H9 (cell line): ENCODE measurements around the gene ABCG5. TPM values are rescaled to one million over a fixed set of nuclear protein-coding genes. Genes with fewer than 3 reads are reported as not detected.

ENCODE experiments used
- DNase-seq: peaks from one replicate; pipeline ENCODE4 v3.0.0-alpha.2; 2017
- H2AFZ ChIP-seq: one replicate; pipeline ENCODE4 v1.6.1; 2013; ENCODE audit warnings: mild to moderate bottlenecking, low read length, control low read depth, moderate library complexity
- H2AK5ac ChIP-seq: 2 replicates; pipeline ENCODE4 v1.6.1; 2013; ENCODE audit warnings: low read length, control low read depth, mixed read lengths; ENCODE audit not compliant: insufficient read length
- H2BK120ac ChIP-seq: one replicate; pipeline ENCODE4 v1.6.1; 2013; ENCODE audit warnings: low read depth, mild to moderate bottlenecking, low read length, control low read depth, inconsistent platforms; ENCODE audit not compliant: poor library complexity, severe bottlenecking
- H2BK12ac ChIP-seq: 2 replicates; pipeline ENCODE4 v1.6.1; 2013; ENCODE audit warnings: low read length, control low read depth, mixed read lengths, low read depth; ENCODE audit not compliant: insufficient read length
- H2BK15ac ChIP-seq: 2 replicates; pipeline ENCODE4 v1.6.1; 2013; ENCODE audit warnings: low read depth, low read length, control low read depth
- H2BK20ac ChIP-seq: one replicate; pipeline ENCODE4 v1.6.1; 2013; ENCODE audit warnings: low read depth, mild to moderate bottlenecking, low read length, control low read depth, inconsistent platforms; ENCODE audit not compliant: poor library complexity, severe bottlenecking
- H2BK5ac ChIP-seq: 2 replicates; pipeline ENCODE4 v1.6.1; 2013; ENCODE audit warnings: low read length, control low read depth, mixed read lengths; ENCODE audit not compliant: insufficient read length
- H3K14ac ChIP-seq: 2 replicates; pipeline ENCODE4 v1.6.1; 2013; ENCODE audit warnings: low read length, control low read depth; ENCODE audit not compliant: insufficient read depth
- H3K18ac ChIP-seq: 2 replicates; pipeline ENCODE4 v1.6.1; 2013; ENCODE audit warnings: low read depth, mild to moderate bottlenecking, mixed read lengths, low read length, control low read depth; ENCODE audit not compliant: insufficient read length
- H3K23ac ChIP-seq: 2 replicates; pipeline ENCODE4 v1.6.1; 2013; ENCODE audit warnings: low read length, control low read depth, mixed read lengths, low read depth; ENCODE audit not compliant: insufficient read length
- H3K23me2 ChIP-seq: 2 replicates; pipeline ENCODE4 v1.6.1; 2013; ENCODE audit warnings: low read depth, mild to moderate bottlenecking, mixed read lengths, low read length, control low read depth; ENCODE audit not compliant: insufficient read length, poor library complexity, severe bottlenecking
- H3K27ac ChIP-seq: 2 replicates; pipeline ENCODE4 v1.5.1; 2013; ENCODE audit warnings: low read length, control low read depth, mixed read lengths, low read depth; ENCODE audit not compliant: insufficient read length
- H3K27me3 ChIP-seq: 2 replicates; pipeline ENCODE4 v1.6.1; 2013; ENCODE audit warnings: low read length, control low read depth, inconsistent platforms; ENCODE audit not compliant: insufficient read depth
- H3K4ac ChIP-seq: 2 replicates; pipeline ENCODE4 v1.6.1; 2013; ENCODE audit warnings: low read depth, mild to moderate bottlenecking, control low read depth, inconsistent platforms, low read length, moderate library complexity
- H3K4me1 ChIP-seq: 2 replicates; pipeline ENCODE4 v1.6.1; 2013; ENCODE audit warnings: low read length, control low read depth, inconsistent platforms; ENCODE audit not compliant: insufficient read depth
- H3K4me2 ChIP-seq: 2 replicates; pipeline ENCODE4 v1.6.1; 2013; ENCODE audit warnings: low read length, control low read depth, mixed read lengths; ENCODE audit not compliant: insufficient read length, insufficient read depth
- H3K56ac ChIP-seq: 2 replicates; pipeline ENCODE4 v1.6.1; 2013; ENCODE audit warnings: low read depth, mild to moderate bottlenecking, mixed read lengths, low read length, control low read depth; ENCODE audit not compliant: insufficient read length
- H3K79me1 ChIP-seq: 2 replicates; pipeline ENCODE4 v1.6.1; 2013; ENCODE audit warnings: low read depth, mild to moderate bottlenecking, moderate library complexity, low read length, control low read depth, inconsistent platforms; ENCODE audit not compliant: insufficient read depth, poor library complexity, severe bottlenecking
- H3K79me2 ChIP-seq: 2 replicates; pipeline ENCODE4 v1.6.1; 2013; ENCODE audit warnings: low read length, control low read depth, inconsistent platforms; ENCODE audit not compliant: insufficient read depth
- H3K9ac ChIP-seq: 2 replicates; pipeline ENCODE4 v1.6.1; 2013; ENCODE audit warnings: low read length, control low read depth, mixed read lengths; ENCODE audit not compliant: insufficient read length; ENCODE audit errors: extremely low read depth
- H3K9me3 ChIP-seq: one replicate; pipeline ENCODE4 v1.6.1; 2013; ENCODE audit warnings: low read depth, low read length, inconsistent platforms; ENCODE audit not compliant: control insufficient read depth
- H3T11ph ChIP-seq: one replicate; pipeline ENCODE4 v1.6.1; 2013; ENCODE audit warnings: mild to moderate bottlenecking, low read length, control low read depth, inconsistent platforms
- H4K20me1 ChIP-seq: one replicate; pipeline ENCODE4 v1.6.1; 2013; ENCODE audit not compliant: control insufficient read depth, insufficient read length, insufficient read depth
- H4K5ac ChIP-seq: 2 replicates; pipeline ENCODE4 v1.6.1; 2013; ENCODE audit warnings: low read depth, mild to moderate bottlenecking, mixed read lengths, low read length, control low read depth; ENCODE audit not compliant: insufficient read length
- H4K8ac ChIP-seq: replicated peaks from 2 replicates; pipeline ENCODE4 v1.6.1; 2013; ENCODE audit warnings: low read length, control low read depth, mixed read lengths, low read depth; ENCODE audit not compliant: insufficient read length
- H4K91ac ChIP-seq: 2 replicates; pipeline ENCODE4 v1.6.1; 2013; ENCODE audit warnings: low read depth, mild to moderate bottlenecking, moderate library complexity, mixed read lengths, low read length, control low read depth; ENCODE audit not compliant: insufficient read length
- H3K27ac Mint-ChIP-seq, 3 experiments: 2 replicates in 2 of 3; 3 replicates in 1 of 3; pipeline ENCODE4 v1.8.0; 2020 to 2021; ENCODE audit warnings: mixed read lengths in 3 of 3, mild to moderate bottlenecking in 1 of 3, moderate library complexity in 1 of 3
- H3K27me3 Mint-ChIP-seq: 2 replicates; pipeline ENCODE4 v1.8.0; 2021; ENCODE audit warnings: low read depth, mild to moderate bottlenecking, moderate library complexity, mixed read lengths
- H3K36me3 Mint-ChIP-seq, 3 experiments: 2 replicates in 2 of 3; 3 replicates in 1 of 3; pipeline ENCODE4 v1.8.0; 2020 to 2021; ENCODE audit warnings: low read depth in 3 of 3, mixed read lengths in 3 of 3; ENCODE audit not compliant: insufficient read depth in 1 of 3
- H3K4me1 Mint-ChIP-seq, 2 experiments: 2 replicates each; pipeline ENCODE4 v1.8.0; 2020; ENCODE audit warnings: mixed read lengths in 2 of 2
- H3K4me3 Mint-ChIP-seq, 2 experiments: 2 replicates in 1 of 2; 3 replicates in 1 of 2; pipeline ENCODE4 v1.8.0; 2020 to 2021; ENCODE audit warnings: mild to moderate bottlenecking in 2 of 2, mixed read lengths in 2 of 2, moderate library complexity in 1 of 2
- H3K9me3 Mint-ChIP-seq, 2 experiments: 2 replicates in 1 of 2; 3 replicates in 1 of 2; pipeline ENCODE4 v1.8.0; 2020; ENCODE audit warnings: mild to moderate bottlenecking in 2 of 2, mixed read lengths in 2 of 2, moderate library complexity in 1 of 2
- CTCF ChIP-seq: fragments of 200-600 bp; sonication (generic); conservative IDR thresholded peaks from 3 replicates; pipeline ENCODE4 v1.8.0; 2021; ENCODE audit warnings: antibody characterized with exemption, mild to moderate bottlenecking
- WGBS: extraction: QIAGEN DNeasy Blood & Tissue Kit; methylation state at CpG from one replicate; pipeline ENCODE4 v1.1.7; 2013; ENCODE audit warnings: missing lambda C conversion rate, low lambda C conversion rate, mixed read lengths; ENCODE audit not compliant: insufficient read length; ENCODE audit errors: extremely low coverage; 5-methylcytosine and 5-hydroxymethylcytosine counted together
- total RNA-seq: library from RNA; stranded (reverse); gene quantifications from 2 replicates; pipeline ENCODE4 v1.2.1, GENCODE V29; 2021

ABCG5 gene
- total RNA-seq, 1 experiment from 2014 or later: not detected

DNA sequence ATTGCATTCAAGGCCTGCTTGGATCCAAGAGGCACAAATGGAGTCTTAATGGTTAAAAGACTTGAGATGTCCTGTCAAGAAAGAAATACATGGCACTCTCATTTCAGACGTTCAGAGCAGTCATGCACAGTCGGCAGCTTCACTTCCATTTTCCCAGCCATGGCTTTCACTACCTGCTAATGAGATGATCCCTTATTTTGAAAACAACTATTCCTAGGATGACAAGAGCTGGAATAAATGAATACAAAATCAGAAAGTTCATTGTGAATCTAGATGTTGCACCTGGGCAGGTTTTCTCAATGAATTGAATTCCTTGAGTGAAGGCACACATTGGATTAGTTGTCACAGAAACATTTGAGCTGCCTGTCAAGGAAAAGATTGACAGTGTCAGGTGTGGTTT lies 25.7 kb downstream of the ABCG5 start:
- no peaks in the 10 kb centered on the region for H3K9me3 Mint-ChIP-seq
- Histone ChIP-seq H3K9ac (no peak overlapping the region), H3T11ph (no peak overlapping the region), H2BK12ac (no peak overlapping the region), H2BK15ac (no peak overlapping the region), H2AK5ac (no peak overlapping the region), H4K20me1 (no peaks in the 10 kb centered on the region), H3K4ac (no peak overlapping the region), H3K4me1 (no peaks in the 10 kb centered on the region), H3K23ac (no peak overlapping the region), H3K27me3 (no peaks in the 10 kb centered on the region), H3K4me2 (no peak overlapping the region), H2BK20ac (no peak overlapping the region), H3K9me3 (no peaks in the 10 kb centered on the region), H3K14ac (no peak overlapping the region), H4K91ac (no peak overlapping the region), H3K18ac (no peak overlapping the region), H3K56ac (no peak overlapping the region), H2BK120ac (no peak overlapping the region), H3K23me2 (no peaks in the 10 kb centered on the region), H4K8ac (no peak overlapping the region), H4K5ac (no peak overlapping the region), H2AFZ (no peak overlapping the region), H3K27ac (no peak overlapping the region), H3K79me1 (no peaks in the 10 kb centered on the region), H3K79me2 (no peaks in the 10 kb centered on the region), H2BK5ac (no peak overlapping the region)
- 0 out of 7 replicates have a peak overlapping the region, but pooled peaks of 1 of the 3 experiments have one; percentile 27 for H3K27ac Mint-ChIP-seq
- no peaks in the 10 kb centered on the region for H3K4me1 Mint-ChIP-seq
- TF ChIP-seq CTCF: no peak
- no peaks in the 10 kb centered on the region for H3K27me3 Mint-ChIP-seq
- no CpG with 5 or more reads among the region's 2 CpGs for WGBS
- DNase-seq: no peak
- H3K36me3 Mint-ChIP-seq: no peaks in the 10 kb centered on the region; a peak in 1 of 7 replicates
- no peak overlapping the region for H3K4me3 Mint-ChIP-seq
